ENCODE results near the gene PNLIPRP1. TPM values are rescaled to one million over a fixed set of nuclear protein-coding genes. Genes with fewer than 3 reads are reported as not detected.

PNLIPRP1 gene
- total and polyA plus RNA-seq, 2 experiments from 2014 or later = 0.21 TPM; not detected in 1

GRCh38 chr10:116613471-116613870, 22.7 kb downstream of the PNLIPRP1 start (continued):
- TF ChIP-seq ETS1 (IDR thresholded peaks at IDR 0.05) (no peak), STAT1 (IDR thresholded peaks at IDR 0.05; ENCODE audit: unreplicated experiment) (no peak), ZNF114 (CRISPR knock-in tag; IDR thresholded peaks at IDR 0.05) (no peak), CTCF (conservative IDR thresholded peaks at IDR 0.05; ENCODE audit: low read depth in 2 of 2) (no peak), EZH2phosphoT487 (IDR thresholded peaks at IDR 0.05; ENCODE audit: unreplicated experiment) (no peak), JUNB (IDR thresholded peaks at IDR 0.05; ENCODE audit: unreplicated experiment) (no peak), EZH2 (IDR thresholded peaks at IDR 0.05; ENCODE audit: low read depth, unreplicated experiment) (no peak), REST (IDR thresholded peaks at IDR 0.05; ENCODE audit: unreplicated experiment) (no peak)

DNA sequence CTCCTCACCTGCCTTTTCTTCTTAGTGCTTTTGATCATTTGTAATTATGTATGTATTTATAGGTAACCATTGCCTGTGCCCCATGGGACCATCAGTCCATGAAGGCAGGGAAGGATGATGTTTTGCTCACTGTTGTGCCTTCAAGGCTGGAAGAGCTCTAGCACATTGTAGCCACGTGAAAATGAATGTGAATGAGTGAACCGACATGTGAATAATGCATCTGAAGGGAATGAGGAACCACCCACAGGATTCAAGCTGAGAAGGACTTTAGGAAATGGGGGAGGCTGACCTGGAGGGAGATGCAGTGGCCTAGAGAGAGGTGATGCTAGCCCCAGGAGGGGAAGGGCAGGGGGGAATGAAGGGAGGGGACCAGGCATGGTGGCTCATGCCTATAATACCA, 24.0 kb downstream of the PNLIPRP1 start:
- H3K27me3 ChIP-seq (ENCODE audit: insufficient read depth) = no peaks in the 10 kb centered on the region
- H3K79me2 ChIP-seq (replicated peaks; ENCODE audit: insufficient read depth) = no peaks in the 10 kb centered on the region
- H3K4me2 ChIP-seq = no peak overlapping the region
- peaks cover 16% of the 10 kb centered on the region for H3K9me3 Mint-ChIP-seq
- peaks cover 6% of the 10 kb centered on the region; the same call in 2 of the 3 replicates for H3K4me1 Mint-ChIP-seq
- ATAC-seq = no peak
- DNase-seq (ENCODE audit: low spot score) = no peak
- H3K27ac Mint-ChIP-seq = no peak overlapping the region
- H4K20me1 ChIP-seq (replicated peaks; ENCODE audit: insufficient read depth) = no peaks in the 10 kb centered on the region
- H3K4me1 ChIP-seq (ENCODE audit: insufficient read depth) = no peaks in the 10 kb centered on the region
- 0 out of 2 replicates have a peak, but pooled peaks cover 3% of the 10 kb centered on the region for H3K36me3 ChIP-seq (ENCODE audit: insufficient read depth)
- H3K9me2 ChIP-seq (ENCODE audit: insufficient read depth) = peaks cover 6% of the 10 kb centered on the region; the same call in 1 of the 2 replicates
- H3K27me3 Mint-ChIP-seq (ENCODE audit: insufficient read depth, low read depth, poor library complexity) = peaks cover 6% of the 10 kb centered on the region
- no peaks in the 10 kb centered on the region for H3F3A ChIP-seq (replicated peaks; ENCODE audit: low read depth)
- H3K27ac ChIP-seq (ENCODE audit: low read depth) = no peak overlapping the region
- H3K36me3 Mint-ChIP-seq (ENCODE audit: low read depth) = peaks cover 3% of the 10 kb centered on the region; the same call in 2 of the 3 replicates
- H2AFZ ChIP-seq = no peak overlapping the region
- H3K4me3 ChIP-seq = no peak overlapping the region
- H3K4me3 Mint-ChIP-seq = no peak overlapping the region
- TF ChIP-seq EZH2phosphoT487 (IDR thresholded peaks at IDR 0.05; ENCODE audit: unreplicated experiment) (no peak), JUNB (IDR thresholded peaks at IDR 0.05; ENCODE audit: unreplicated experiment) (no peak), ZNF114 (CRISPR knock-in tag; IDR thresholded peaks at IDR 0.05) (no peak), NANOG (IDR thresholded peaks at IDR 0.05; ENCODE audit: borderline replicate concordance) (no peak), ZNF331 (CRISPR knock-in tag; IDR thresholded peaks at IDR 0.05; ENCODE audit: low read depth) (no peak), ETS1 (IDR thresholded peaks at IDR 0.05) (no peak), CTCF (conservative IDR thresholded peaks at IDR 0.05; ENCODE audit: low read depth in 2 of 2) (no peak), POLR2AphosphoS5 (IDR thresholded peaks at IDR 0.05; ENCODE audit: low read depth) (no peak)

All from GM23338 (cell line).